ENCODE data around the gene GIMAP8.
A peak's percentile ranks its signal among the peaks of the same experiment; 100 is the strongest.

Gene GIMAP8

GRCh38 chr7:150412016-150412415, 38.4 kb upstream of the GIMAP8 start:
- DNase-seq = no peak

GRCh38 chr7:150412518-150413488, 37.6 kb upstream of the GIMAP8 start:
- DNase-seq = no peak

GRCh38 chr7:150413640-150414081, 36.8 kb upstream of the GIMAP8 start:
- DNase-seq = no peak

DNA sequence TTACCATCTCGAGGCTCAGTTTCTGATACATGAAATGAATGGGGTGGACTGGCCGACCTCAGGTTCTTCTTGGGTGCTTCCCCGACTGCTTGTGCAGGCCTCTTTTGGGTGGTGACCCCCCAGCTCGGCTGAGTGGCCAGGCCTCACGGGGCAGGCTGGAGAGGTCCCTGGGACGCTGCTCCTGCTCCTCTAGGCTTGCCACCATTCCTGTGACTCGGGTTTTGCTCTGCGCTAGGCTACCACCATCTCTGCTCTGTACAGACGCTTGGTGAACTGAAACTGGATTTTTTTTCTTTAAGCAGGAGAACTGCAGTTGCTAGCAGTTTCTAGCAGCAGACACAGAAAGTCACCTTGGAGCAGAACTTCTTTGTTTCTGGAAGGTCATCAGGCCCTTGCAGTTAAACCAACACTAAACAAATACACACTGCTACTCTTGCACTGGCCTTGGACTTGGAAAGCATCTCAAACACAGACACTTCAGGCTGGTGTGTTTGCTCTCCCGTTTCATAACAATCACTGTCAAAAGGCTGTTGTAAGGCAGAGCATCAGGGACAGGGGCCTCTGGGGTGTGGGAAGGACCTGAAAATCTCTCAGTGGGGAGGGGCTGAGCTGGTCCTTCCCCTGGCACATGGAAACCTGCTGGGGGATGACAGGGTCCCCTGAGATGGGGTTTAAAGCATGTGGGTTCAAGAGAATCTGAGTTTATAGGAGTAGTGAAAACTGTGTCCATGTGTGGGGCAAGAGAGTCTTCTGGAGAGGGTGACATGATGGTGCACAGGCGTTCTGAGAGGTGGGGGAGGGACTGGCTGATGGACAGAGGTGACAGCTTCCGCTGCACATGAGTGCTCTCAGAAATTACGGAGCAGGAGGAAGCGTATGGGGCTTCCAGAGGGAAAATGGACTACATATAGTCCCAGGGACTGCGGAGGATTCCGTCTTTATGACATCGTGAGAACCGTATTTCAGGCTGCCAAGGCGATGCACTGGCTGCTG, 35.0 kb upstream of the GIMAP8 start:
- DNase-seq = no peak

DNA sequence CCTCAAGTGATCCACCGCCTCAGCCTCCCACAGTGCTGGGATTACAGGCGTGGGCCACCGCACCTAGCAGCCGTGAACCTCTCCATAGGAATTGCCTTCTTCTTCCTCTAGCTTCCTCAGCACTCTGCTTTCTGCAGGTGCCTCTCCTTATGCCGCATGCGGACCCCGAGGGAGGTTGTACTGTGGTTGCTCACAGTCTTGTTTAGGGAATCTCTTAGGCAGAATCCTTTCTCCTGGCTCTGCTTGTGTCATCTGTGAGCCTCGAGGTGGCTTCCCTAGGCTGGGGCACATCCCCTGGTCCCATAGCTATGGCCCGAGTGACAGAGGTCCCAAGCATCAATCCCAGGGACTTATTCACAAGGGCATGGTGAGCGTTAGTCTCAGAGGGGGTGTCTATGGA, 33.2 kb upstream of the GIMAP8 start:
- DNase-seq = no peak

DNA sequence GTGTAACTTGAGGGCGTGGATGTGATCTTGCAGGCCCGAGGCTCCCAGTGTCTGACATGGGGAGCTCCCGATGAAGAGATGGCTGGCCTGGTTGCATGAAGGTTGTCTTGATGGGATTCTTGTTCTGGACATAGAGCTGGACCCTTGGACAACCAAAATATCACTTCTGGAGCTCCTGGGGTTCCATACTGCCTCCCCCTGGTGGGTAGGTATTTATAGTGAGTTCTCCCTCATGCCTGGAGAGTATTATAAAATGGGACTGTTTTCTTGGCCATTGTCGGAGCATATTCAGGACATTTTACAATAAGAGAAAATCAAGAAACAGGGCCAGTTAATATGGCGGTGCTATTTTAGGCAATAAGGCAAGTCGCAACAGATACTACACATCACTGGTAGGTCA, 32.6 kb upstream of the GIMAP8 start:
- no peak for DNase-seq

GRCh38 chr7:150420242-150420641, 30.2 kb upstream of the GIMAP8 start:
- no peak for DNase-seq

- peak; percentile 42 for DNase-seq
Observed at GRCh38 chr7:150420987-150421674, 29.3 kb upstream of the GIMAP8 start.

DNA sequence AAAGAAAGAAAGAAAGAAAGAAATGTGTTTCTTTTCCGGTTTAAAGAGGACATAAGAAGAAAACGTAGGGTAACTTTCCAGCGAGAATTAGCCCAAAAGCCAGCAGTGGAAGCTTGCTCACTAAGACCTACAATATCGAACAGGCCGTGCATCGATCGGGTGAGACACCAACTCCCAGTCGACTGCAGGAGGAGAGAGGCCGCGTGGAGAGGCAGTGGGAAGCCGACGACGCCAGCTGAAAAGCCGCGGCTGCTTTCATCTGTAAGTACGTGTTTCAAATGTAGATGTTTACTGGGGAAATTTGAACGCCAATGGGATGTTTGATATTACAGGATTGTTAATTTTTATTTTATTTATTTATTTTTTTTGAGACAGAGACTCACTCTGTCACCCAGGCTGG, 28.6 kb upstream of the GIMAP8 start:
- DNase-seq = no peak

DNA sequence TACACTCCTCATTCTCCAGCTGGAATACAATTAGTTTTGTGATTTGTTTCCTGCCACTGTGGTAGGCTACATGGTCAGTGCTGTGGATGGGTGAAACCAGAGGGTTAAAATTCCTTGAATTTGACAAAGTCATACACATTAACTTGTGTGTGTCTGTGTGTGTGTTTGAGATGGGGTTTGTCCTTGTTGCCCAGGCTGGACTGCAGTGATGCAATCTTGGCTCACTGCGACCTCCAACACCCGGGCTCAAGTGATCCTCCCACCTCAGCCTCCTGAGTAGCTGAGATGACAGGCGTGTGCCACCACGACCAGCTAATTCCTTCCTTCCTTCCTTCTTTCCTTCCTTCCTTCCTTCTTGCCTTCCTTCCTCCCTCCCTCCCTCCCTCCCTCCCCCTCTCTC, 24.8 kb upstream of the GIMAP8 start:
- no peak for DNase-seq

- peak; percentile 38 for DNase-seq
Observed at GRCh38 chr7:150428671-150429451, 21.6 kb upstream of the GIMAP8 start.

GRCh38 chr7:150429699-150430098, 20.7 kb upstream of the GIMAP8 start:
- no peak for DNase-seq

- no peak for DNase-seq
Observed at GRCh38 chr7:150430465-150431085, 19.9 kb upstream of the GIMAP8 start.

- no peak for DNase-seq
Observed at GRCh38 chr7:150431839-150432658, 18.4 kb upstream of the GIMAP8 start.

GRCh38 chr7:150432915-150433892, 17.2 kb upstream of the GIMAP8 start:
- no peak for DNase-seq

- DNase-seq = no peak
Observed at GRCh38 chr7:150434240-150434639, 16.2 kb upstream of the GIMAP8 start.

- DNase-seq = no peak
Observed at GRCh38 chr7:150435047-150435389, 15.4 kb upstream of the GIMAP8 start.

DNA sequence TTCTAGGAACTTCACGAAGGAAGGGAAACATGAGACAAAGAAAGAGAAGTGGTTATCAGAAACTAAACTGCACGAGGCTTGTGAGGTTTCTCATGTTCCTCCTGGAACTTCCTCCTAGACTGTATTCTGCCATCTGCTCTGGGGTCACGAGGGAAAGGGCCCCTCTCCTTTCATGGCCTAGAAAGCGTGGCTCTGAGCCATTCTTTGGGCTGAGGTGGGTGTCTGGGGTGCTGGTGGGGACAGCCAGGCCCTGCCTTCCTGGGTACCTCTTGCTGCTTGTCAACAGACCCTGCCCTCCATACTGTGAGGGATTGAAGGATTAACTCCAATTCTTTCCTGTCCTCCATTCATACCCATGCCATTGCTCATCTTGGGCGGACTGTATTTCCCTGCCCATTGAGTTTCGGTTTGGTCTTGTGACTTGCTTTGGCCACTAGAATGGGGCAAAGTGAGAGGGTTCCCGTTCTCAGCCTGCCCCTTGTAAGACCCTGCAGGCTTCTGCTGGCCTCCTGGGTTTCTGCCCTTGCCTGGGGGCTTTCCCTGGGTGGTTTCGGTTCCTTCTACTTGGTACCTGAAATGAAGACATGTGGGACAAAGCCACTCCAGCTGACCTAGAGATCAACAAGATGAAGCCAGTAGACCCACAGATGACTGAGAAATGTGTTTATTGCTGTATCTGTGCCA, 14.9 kb upstream of the GIMAP8 start:
- DNase-seq = no peak

DNA sequence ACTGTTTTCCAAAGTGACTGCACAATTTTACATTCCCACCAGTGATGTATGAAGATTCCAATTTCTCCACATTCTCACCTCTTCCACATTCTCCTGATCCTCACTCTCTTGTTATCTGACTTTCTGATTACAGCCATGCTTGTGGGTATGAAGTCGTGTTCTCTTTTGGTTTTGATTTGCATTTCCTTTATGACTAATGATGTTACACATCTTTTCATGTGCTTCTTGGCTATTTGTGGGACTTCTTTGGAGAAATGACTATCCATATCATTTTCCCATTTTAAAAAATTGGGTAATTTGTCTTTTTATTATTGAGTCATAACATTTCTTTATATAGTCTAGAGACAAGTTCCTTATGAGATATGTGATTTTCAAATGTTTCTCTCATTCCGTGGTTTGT, 10.5 kb upstream of the GIMAP8 start:
- DNase-seq = no peak
